NCI-H526 treated with DMSO at 0.1 percent for 48 hours (cell line): Measurements from ENCODE around the gene CCDC85C.

Source experiments
- DNase-seq: peaks from one replicate; lab custom pipeline; 2025; lab: John Stamatoyannopoulos, UW

The CCDC85C gene

GRCh38 chr14:99605299-99605961 is 1.4 kb upstream of the CCDC85C start:
- DNase-seq: peak; percentile 56

- DNase-seq: no peak
These were observed 825 bp upstream of the CCDC85C start for GRCh38 chr14:99604766-99605298.

GRCh38 chr14:99604278-99604765 is 315 bp upstream of the CCDC85C start:
- DNase-seq: peak; percentile 91

GRCh38 chr14:99602788-99603415 is 1.1 kb downstream of the CCDC85C start:
- no peak for DNase-seq

GRCh38 chr14:99602054-99602787 is 1.8 kb downstream of the CCDC85C start:
- DNase-seq: no peak

GRCh38 chr14:99601361-99601831 is 2.6 kb downstream of the CCDC85C start:
- DNase-seq: no peak

- no peak for DNase-seq
These were observed 3.6 kb downstream of the CCDC85C start for GRCh38 chr14:99600232-99600888.

GRCh38 chr14:99599393-99599792 is 4.6 kb downstream of the CCDC85C start:
- DNase-seq: no peak

- peak; percentile 75 for DNase-seq
These were observed 5.2 kb downstream of the CCDC85C start for GRCh38 chr14:99598774-99599173.

- no peak for DNase-seq
These were observed 6.0 kb downstream of the CCDC85C start for GRCh38 chr14:99597911-99598600.

- no peak for DNase-seq
These were observed 7.2 kb downstream of the CCDC85C start for GRCh38 chr14:99596772-99597171.

GRCh38 chr14:99596071-99596627 is 7.9 kb downstream of the CCDC85C start:
- DNase-seq: no peak

GRCh38 chr14:99595524-99595923 is 8.5 kb downstream of the CCDC85C start:
- no peak for DNase-seq

GRCh38 chr14:99595034-99595433 is 9.0 kb downstream of the CCDC85C start:
- DNase-seq: no peak

GRCh38 chr14:99593971-99594841 is 9.8 kb downstream of the CCDC85C start:
- no peak for DNase-seq

- DNase-seq: no peak
These were observed 10.9 kb downstream of the CCDC85C start for GRCh38 chr14:99592933-99593753.

GRCh38 chr14:99592394-99592793 is 11.6 kb downstream of the CCDC85C start:
- no peak for DNase-seq

GRCh38 chr14:99590746-99591555 is 13.1 kb downstream of the CCDC85C start:
- DNase-seq: no peak
